Upper lobe of left lung (tissue), 6 donors: ENCODE data around the gene RNF17. TPM values are rescaled to one million over a fixed set of nuclear protein-coding genes. Genes with fewer than 3 reads are reported as not detected.
"Not testable (repeated sequence)": the region's sequence is repeated elsewhere in the genome, so short reads cannot be mapped to it uniquely, and the experiment has no call there.

Experiments used
- ATAC-seq, 2 donors: fragments of 200-7000 bp; cut with Tn5 transposase; one replicate each; pipeline ENCODE4 v1.9.1; 2022; ENCODE audit warnings: mild to moderate bottlenecking in 2 of 2, moderate library complexity in 2 of 2; ENCODE audit not compliant: low FRiP score in 2 of 2
- DNase-seq, 2 donors: peaks; one replicate each; pipeline ENCODE4 v3.0.0-alpha.2; 2019 to 2020
- H3K27ac ChIP-seq, 4 donors: fragments of 200-600 bp; sonication (generic); one replicate each; pipeline ENCODE4 v1.5.1; 2016 to 2019
- H3K27me3 ChIP-seq, 4 donors: fragments of 200-600 bp; sonication (generic); one replicate each; pipeline ENCODE4 v1.5.1; 2017 to 2019
- H3K36me3 ChIP-seq, 4 donors: fragments of 200-600 bp; sonication (generic); one replicate each; pipeline ENCODE4 v1.5.1; 2016 to 2019
- H3K4me1 ChIP-seq, 4 donors: fragments of 200-600 bp; sonication (generic); one replicate each; pipeline ENCODE4 v1.5.1; 2018 to 2019
- H3K4me3 ChIP-seq, 4 donors: fragments of 200-600 bp; sonication (generic); one replicate each; pipeline ENCODE4 v1.5.1; 2017 to 2019; ENCODE audit warnings: mild to moderate bottlenecking in 2 of 4, moderate library complexity in 1 of 4
- H3K9me3 ChIP-seq, 4 donors: fragments of 200-600 bp; sonication (generic); one replicate each; pipeline ENCODE4 v1.5.1; 2018 to 2019
- EP300 ChIP-seq, 4 donors: sonication (generic); formaldehyde crosslinking; IDR thresholded peaks; one replicate each; pipeline ENCODE4 v1.5.1; 2017; ENCODE audit warnings: antibody characterized with exemption in 4 of 4, control low read depth in 2 of 4
- POLR2A ChIP-seq, 4 donors: fragments of 450-650 bp; IDR thresholded peaks; one replicate each; pipeline ENCODE4 v1.5.1; 2016 to 2017; ENCODE audit warnings: antibody characterized with exemption in 4 of 4, mild to moderate bottlenecking in 2 of 4
- POLR2AphosphoS5 ChIP-seq, 2 donors: sonication (generic); formaldehyde crosslinking; IDR thresholded peaks; one replicate each; pipeline ENCODE4 v1.5.1; 2017; ENCODE audit warnings: antibody characterized with exemption in 2 of 2
- WGBS, 2 donors: methylation state at CpG; one replicate each; pipeline ENCODE4 v1.1.5; 2017 to 2018; 5-methylcytosine and 5-hydroxymethylcytosine counted together
- total RNA-seq, 6 donors: library from RNA; depleted of rRNA in 4 of 6; stranded (reverse); fragments of >200 nt in 4 of 6; gene quantifications; one replicate each; pipeline versions ENCODE4 v1.1.0 to v1.2.1, GENCODE V29; 2016 to 2021
- TF ChIP-seq, protein P1 (sequence below), 6 experiments: fragments of 450-650 bp in 4 of 6; fragments of 200-600 bp in 2 of 6; sonication (generic) in 2 of 6; IDR thresholded peaks; one replicate each; pipeline ENCODE4 v1.5.1; 2016 to 2019; ENCODE audit warnings: antibody characterized with exemption in 6 of 6
- donor health status: DM: no; HTN: no; CAD: no; lungs with moderate emphysema.
- donor health status: DM: no; HTN: yes; CAD: no; lungs with severe emphysema.

RNF17 gene
- total RNA-seq, 6 donors from 2014 or later: 0.27 to 1.9 TPM; not detected in 4

DNA sequence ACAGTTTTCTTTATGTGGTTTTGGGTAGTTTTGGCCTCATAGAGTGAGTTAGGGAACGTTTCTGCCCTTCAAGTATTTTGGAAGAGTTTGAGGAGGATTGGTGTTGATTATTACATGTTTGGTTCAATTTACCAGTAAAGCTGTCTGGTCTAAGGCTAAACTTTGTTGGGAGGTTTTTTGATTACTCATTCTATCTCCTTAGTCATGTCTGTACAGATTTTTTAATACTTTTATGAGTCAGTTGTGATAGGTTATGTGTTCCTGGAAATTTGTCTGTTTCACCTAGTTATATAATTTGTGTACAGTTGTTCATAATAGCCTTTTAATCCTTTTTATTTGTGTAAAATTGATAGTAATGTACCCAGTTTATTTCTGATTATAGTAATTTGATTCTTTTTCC, 20.4 kb downstream of the RNF17 start:
- 43 to 53% methylated on average over 1 of the region's 1 CpG for whole genome bisulfite sequencing, 2 donors
- Histone ChIP-seq H3K27ac (no peak overlapping the region), H3K36me3 (no peaks in the 10 kb centered on the region), H3K4me3 (no peak overlapping the region), H3K27me3 (no peaks in the 10 kb centered on the region), H3K9me3 (peaks cover 0 to 10% (median 0%) of the 10 kb centered on the region in 4 donors), H3K4me1 (no peaks in the 10 kb centered on the region)
- no peak for TF ChIP-seq POLR2A (IDR thresholded peaks at IDR 0.05)
- TF ChIP-seq, protein P1, sequence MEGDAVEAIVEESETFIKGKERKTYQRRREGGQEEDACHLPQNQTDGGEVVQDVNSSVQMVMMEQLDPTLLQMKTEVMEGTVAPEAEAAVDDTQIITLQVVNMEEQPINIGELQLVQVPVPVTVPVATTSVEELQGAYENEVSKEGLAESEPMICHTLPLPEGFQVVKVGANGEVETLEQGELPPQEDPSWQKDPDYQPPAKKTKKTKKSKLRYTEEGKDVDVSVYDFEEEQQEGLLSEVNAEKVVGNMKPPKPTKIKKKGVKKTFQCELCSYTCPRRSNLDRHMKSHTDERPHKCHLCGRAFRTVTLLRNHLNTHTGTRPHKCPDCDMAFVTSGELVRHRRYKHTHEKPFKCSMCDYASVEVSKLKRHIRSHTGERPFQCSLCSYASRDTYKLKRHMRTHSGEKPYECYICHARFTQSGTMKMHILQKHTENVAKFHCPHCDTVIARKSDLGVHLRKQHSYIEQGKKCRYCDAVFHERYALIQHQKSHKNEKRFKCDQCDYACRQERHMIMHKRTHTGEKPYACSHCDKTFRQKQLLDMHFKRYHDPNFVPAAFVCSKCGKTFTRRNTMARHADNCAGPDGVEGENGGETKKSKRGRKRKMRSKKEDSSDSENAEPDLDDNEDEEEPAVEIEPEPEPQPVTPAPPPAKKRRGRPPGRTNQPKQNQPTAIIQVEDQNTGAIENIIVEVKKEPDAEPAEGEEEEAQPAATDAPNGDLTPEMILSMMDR (IDR thresholded peaks at IDR 0.05): no peak
- TF ChIP-seq POLR2AphosphoS5 (IDR thresholded peaks at IDR 0.05): no peak
- TF ChIP-seq EP300 (IDR thresholded peaks at IDR 0.05): no peak
- DNase-seq (no peak), ATAC-seq (no peak)

DNA sequence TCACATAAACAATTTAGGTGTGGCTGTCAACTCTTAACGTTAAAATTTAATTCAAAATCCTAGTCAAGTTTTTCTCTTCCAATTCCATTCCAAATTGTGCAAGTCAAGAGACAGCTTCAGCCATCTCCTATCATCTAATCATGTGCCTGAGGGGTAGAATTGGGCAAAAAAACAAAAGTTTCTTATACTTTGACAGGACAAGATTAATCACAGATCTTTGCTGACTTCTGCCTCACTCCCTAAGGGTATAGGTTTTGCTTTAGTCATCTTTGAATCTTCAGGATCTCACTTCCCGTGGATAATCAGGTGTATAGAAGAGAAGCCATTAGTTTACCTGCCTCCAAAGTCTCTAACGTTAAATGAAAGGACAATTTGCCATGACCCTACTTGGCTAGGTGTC, 24.6 kb downstream of the RNF17 start:
- TF ChIP-seq, protein P1 (IDR thresholded peaks at IDR 0.05): no peak
- TF ChIP-seq POLR2AphosphoS5 (IDR thresholded peaks at IDR 0.05) (no peak), EP300 (IDR thresholded peaks at IDR 0.05) (no peak), POLR2A (IDR thresholded peaks at IDR 0.05) (no peak)
- 63 to 67% methylated on average over 3 of the region's 3 CpGs for WGBS, 2 donors
- DNase-seq (no peak), ATAC-seq (no peak)
- peaks cover 0 to 8% (median 0%) of the 10 kb centered on the region in 4 donors for H3K9me3 ChIP-seq
- no peaks in the 10 kb centered on the region for H3K4me1 ChIP-seq
- H3K27ac ChIP-seq: no peak overlapping the region
- no peaks in the 10 kb centered on the region for H3K27me3 ChIP-seq
- H3K4me3 ChIP-seq: no peak overlapping the region
- no peaks in the 10 kb centered on the region for H3K36me3 ChIP-seq

DNA sequence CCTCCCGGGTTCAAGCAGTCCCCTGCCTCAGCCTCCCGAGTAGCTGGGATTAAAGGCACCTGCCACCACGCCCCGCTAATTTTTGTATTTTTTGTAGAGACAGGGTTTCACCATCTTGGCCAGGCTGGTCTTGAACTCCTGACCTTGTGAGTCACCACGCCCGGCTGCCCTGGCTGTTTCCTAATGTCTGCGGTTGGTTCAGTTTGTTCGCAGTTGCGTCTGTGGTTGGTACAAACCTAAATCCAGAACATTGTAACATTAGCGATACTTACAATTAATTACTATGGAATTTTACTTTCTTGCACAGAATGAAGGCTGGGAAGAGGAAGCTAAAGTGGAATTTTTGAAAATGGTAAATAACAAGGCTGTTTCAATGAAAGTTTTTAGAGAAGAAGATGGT, 38.1 kb downstream of the RNF17 start:
- DNase-seq (no peak), ATAC-seq (no peak)
- TF ChIP-seq EP300 (IDR thresholded peaks at IDR 0.05): no peak
- TF ChIP-seq, protein P1 (IDR thresholded peaks at IDR 0.05): no peak
- no peak for TF ChIP-seq POLR2A (IDR thresholded peaks at IDR 0.05)
- no peak for TF ChIP-seq POLR2AphosphoS5 (IDR thresholded peaks at IDR 0.05)
- H3K4me1 ChIP-seq: no peaks in the 10 kb centered on the region
- no peaks in the 10 kb centered on the region for H3K27me3 ChIP-seq
- H3K27ac ChIP-seq: no peak overlapping the region
- 95 to 96% methylated on average over 10 of the region's 10 CpGs for WGBS, 2 donors
- no peaks in the 10 kb centered on the region for H3K9me3 ChIP-seq
- H3K4me3 ChIP-seq: no peak overlapping the region
- no peaks in the 10 kb centered on the region for H3K36me3 ChIP-seq

DNA sequence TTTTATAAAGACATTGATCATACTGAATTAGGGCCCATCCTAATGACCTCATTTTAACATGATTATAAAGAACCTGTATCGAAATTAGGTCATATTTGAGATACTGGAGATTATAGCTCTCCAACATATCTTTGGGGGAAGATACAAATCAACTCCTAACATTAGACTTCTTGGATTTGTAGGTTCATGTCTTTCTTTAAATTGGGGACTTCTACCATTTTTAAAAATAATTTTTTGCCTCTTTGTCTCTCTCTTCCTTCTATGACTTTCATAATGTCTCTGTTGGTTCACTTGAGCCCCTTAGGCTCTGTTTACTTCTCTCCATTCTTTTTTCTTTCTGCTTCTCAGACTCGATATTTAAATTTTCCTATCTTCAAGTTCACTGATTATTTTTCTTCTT, 57.2 kb downstream of the RNF17 start:
- ATAC-seq: no peak
- Histone ChIP-seq H3K9me3 (peaks cover 0 to 6% (median 2%) of the 10 kb centered on the region in 4 donors), H3K4me1 (no peaks in the 10 kb centered on the region), H3K27me3 (no peaks in the 10 kb centered on the region), H3K27ac (no peak overlapping the region), H3K4me3 (no peak overlapping the region), H3K36me3 (no peaks in the 10 kb centered on the region)
- no peak for TF ChIP-seq POLR2A (IDR thresholded peaks at IDR 0.05)
- TF ChIP-seq EP300 (IDR thresholded peaks at IDR 0.05): no peak
- no peak for TF ChIP-seq POLR2AphosphoS5 (IDR thresholded peaks at IDR 0.05)
- TF ChIP-seq, protein P1 (IDR thresholded peaks at IDR 0.05): no peak
- no peak for DNase-seq
- 72 to 82% methylated on average over 2 of the region's 2 CpGs for WGBS, 2 donors

DNA sequence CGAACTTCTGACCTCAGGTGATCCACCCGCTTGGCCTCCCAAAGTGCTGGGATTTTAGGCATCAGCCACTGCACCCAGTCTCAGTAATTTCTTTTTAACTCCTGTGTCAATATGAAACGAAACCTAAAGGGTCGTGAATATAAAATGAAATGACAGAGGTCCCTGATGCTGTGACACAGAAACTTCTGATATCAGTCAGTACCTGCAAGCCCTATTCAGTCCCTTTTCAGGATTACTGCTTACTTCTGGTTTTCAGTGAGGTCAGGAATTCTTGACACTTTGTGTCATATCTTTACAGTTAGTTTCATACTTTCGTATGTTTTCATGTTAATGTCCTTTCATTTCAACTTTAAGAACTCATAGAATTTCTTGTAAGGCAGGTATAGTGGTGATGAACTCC, 58.7 kb downstream of the RNF17 start:
- no peak for TF ChIP-seq POLR2A (IDR thresholded peaks at IDR 0.05)
- no peak for TF ChIP-seq EP300 (IDR thresholded peaks at IDR 0.05)
- TF ChIP-seq, protein P1 (IDR thresholded peaks at IDR 0.05): no peak
- TF ChIP-seq POLR2AphosphoS5 (IDR thresholded peaks at IDR 0.05): no peak
- no peak for ATAC-seq
- WGBS, 2 donors: 86 to 89% methylated on average over 5 of the region's 5 CpGs
- DNase-seq: no peak
- peaks cover 0 to 6% (median 2%) of the 10 kb centered on the region in 4 donors for H3K9me3 ChIP-seq
- no peaks in the 10 kb centered on the region for H3K36me3 ChIP-seq
- H3K27ac ChIP-seq: no peak overlapping the region
- no peaks in the 10 kb centered on the region for H3K27me3 ChIP-seq
- no peak overlapping the region for H3K4me3 ChIP-seq
- no peaks in the 10 kb centered on the region for H3K4me1 ChIP-seq

DNA sequence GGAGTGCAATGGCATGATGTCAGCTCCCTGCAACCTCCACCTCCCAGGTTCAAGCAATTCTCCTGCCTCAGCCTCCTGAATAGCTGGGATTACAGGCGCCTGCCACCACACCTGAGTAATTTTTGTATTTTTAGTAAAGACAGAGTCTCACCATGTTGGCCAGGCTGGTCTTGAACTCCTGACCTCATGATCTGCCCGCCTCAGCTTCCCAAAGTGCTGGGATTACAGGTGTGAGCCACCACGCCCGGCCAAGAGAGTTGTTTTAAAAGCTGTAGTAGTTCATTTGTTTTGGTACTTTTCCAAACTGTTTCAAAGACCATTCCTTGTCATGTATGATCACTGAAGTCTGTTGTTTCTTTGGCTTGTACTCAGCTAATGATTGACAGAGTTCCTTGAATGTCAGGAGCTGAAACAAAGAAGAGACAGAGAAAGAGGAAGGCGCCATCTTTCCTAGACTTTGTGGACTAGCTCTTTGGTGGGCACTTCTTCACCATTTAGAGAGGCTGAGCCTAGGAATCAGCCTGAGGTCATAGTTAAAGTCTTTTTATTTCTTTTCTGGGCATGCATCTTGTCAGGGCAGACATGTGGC, 59.2 kb downstream of the RNF17 start:
- 85 to 93% methylated on average over 5 of the region's 5 CpGs for WGBS, 2 donors
- not testable (repeated sequence) for H3K27ac ChIP-seq, H3K4me1 ChIP-seq, H3K4me3 ChIP-seq, H3K36me3 ChIP-seq, DNase-seq, H3K9me3 ChIP-seq, H3K27me3 ChIP-seq, ATAC-seq
